GF-D8 (cell line): Measurements from ENCODE around the gene SPC25.
"Not testable (repeated sequence)": the region's sequence is repeated elsewhere in the genome, so short reads cannot be mapped to it uniquely, and the experiment has no call there.

ENCODE experiments used
- DNase-seq: peaks from one replicate; lab custom pipeline; 2025; lab: John Stamatoyannopoulos, UW

Gene SPC25

GRCh38 chr2:168890006-168890782 is at the start of gene SPC25:
Gene SPC25 (minus strand): TSS chr2:168890430. CDS start chr2:168889519, 911 bp downstream.
- DNase-seq = peak; percentile 76

- DNase-seq = no peak
Observed at GRCh38 chr2:168939918-168940317, 49.7 kb upstream of the SPC25 start.

- DNase-seq = no peak
Observed at GRCh38 chr2:168939061-168939460, 48.8 kb upstream of the SPC25 start.

GRCh38 chr2:168935810-168936581 is 45.8 kb upstream of the SPC25 start:
- no peak for DNase-seq

GRCh38 chr2:168934826-168935225 is 44.6 kb upstream of the SPC25 start:
- DNase-seq = no peak

- DNase-seq = not testable (repeated sequence)
Observed at GRCh38 chr2:168932174-168932573, 41.9 kb upstream of the SPC25 start.

- DNase-seq = no peak
Observed at GRCh38 chr2:168930242-168930641, 40.0 kb upstream of the SPC25 start.

GRCh38 chr2:168929031-168929430 is 38.8 kb upstream of the SPC25 start:
- DNase-seq = no peak

- no peak for DNase-seq
Observed at GRCh38 chr2:168928113-168928831, 38.0 kb upstream of the SPC25 start.

- no peak for DNase-seq
Observed at GRCh38 chr2:168926621-168927386, 36.6 kb upstream of the SPC25 start.

GRCh38 chr2:168920504-168921157 is 30.4 kb upstream of the SPC25 start:
- DNase-seq = no peak

GRCh38 chr2:168916331-168916675 is 26.1 kb upstream of the SPC25 start:
- no peak for DNase-seq

GRCh38 chr2:168915441-168916330 is 25.5 kb upstream of the SPC25 start:
- DNase-seq = no peak

- DNase-seq = no peak
Observed at GRCh38 chr2:168913495-168913894, 23.3 kb upstream of the SPC25 start.

- no peak for DNase-seq
Observed at GRCh38 chr2:168912901-168913369, 22.7 kb upstream of the SPC25 start.

GRCh38 chr2:168912466-168912865 is 22.2 kb upstream of the SPC25 start:
- DNase-seq = no peak

GRCh38 chr2:168910330-168910729 is 20.1 kb upstream of the SPC25 start:
- no peak for DNase-seq

GRCh38 chr2:168907940-168908662 is 17.9 kb upstream of the SPC25 start:
- no peak for DNase-seq

GRCh38 chr2:168904358-168904757 is 14.1 kb upstream of the SPC25 start:
- DNase-seq = no peak

GRCh38 chr2:168903888-168904287 is 13.7 kb upstream of the SPC25 start:
- DNase-seq = no peak
